ENCODE data around the gene DOCK9. TPM values are rescaled to one million over a fixed set of nuclear protein-coding genes. Genes with fewer than 3 reads are reported as not detected.

Gene DOCK9
- total RNA-seq, 1 donor from 2014 or later: 25.5 TPM

- H3K4me1 Mint-ChIP-seq: no peaks in the 10 kb centered on the region
Measured at GRCh38 chr13:98983182-98983581, 5.3 kb upstream of the DOCK9 start.

DNA sequence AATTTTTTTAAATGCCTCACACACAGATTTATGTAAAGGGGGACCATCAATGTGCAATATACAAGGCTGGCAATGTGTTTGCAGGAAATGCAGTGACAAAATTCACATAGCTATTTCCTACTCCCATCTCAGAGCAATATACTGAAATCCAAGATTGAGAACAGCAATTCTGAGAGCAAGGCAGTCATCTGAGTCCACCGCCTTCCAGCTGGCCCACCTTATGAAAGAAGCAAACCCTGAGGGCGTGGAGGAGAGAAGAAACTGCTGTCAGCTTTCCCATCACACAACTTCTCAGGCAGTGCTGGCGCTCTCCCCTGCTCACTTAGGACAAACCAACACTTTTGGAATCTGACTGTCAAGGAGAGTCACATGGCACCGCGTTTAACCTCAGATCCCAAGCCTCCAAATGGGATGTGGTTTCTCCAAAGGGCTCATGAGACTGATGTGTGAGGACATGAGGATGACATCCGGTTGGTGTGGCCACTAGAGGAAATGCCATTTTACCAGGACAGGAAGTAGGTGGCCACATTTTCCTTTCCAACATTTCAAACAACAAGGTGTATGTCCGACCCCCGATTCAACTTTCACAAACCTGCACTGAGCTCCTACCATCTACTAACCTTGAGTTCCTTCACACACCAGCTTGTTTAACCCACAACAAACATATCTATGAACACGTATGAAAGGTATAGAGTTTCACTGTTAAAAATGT lies 3.7 kb upstream of the DOCK9 start:
- ChIA-PET CTCF (no interaction called here), POLR2A (no interaction called here)
- H3K4me1 Mint-ChIP-seq: no peaks in the 10 kb centered on the region
- H3K27me3 Mint-ChIP-seq: no peaks in the 10 kb centered on the region
- no peak for DNase-seq
- H3K36me3 Mint-ChIP-seq (ENCODE audit: low read depth): no peaks in the 10 kb centered on the region
- intact Hi-C loops (cut with micrococcal nuclease): no loop called here
- H3K27ac Mint-ChIP-seq: no peak overlapping the region
- TF ChIP-seq CTCF (IDR thresholded peaks at IDR 0.05): no peak
- no peaks in the 10 kb centered on the region for H3K9me3 Mint-ChIP-seq
- no peak overlapping the region for H3K4me3 Mint-ChIP-seq
- ATAC-seq (ENCODE audit: low read depth): no peak

More at GRCh38 chr13:98983182-98983581, 5.3 kb upstream of the DOCK9 start:
- ATAC-seq (ENCODE audit: low read depth): no peak
- intact Hi-C loops (cut with micrococcal nuclease): no loop called here
- no peaks in the 10 kb centered on the region for H3K27me3 Mint-ChIP-seq
- no peaks in the 10 kb centered on the region for H3K9me3 Mint-ChIP-seq
- DNase-seq: no peak
- H3K4me3 Mint-ChIP-seq: no peak overlapping the region
- POLR2A ChIA-PET: no interaction called here
- TF ChIP-seq CTCF (IDR thresholded peaks at IDR 0.05): no peak
- CTCF ChIA-PET: no interaction called here
- no peak overlapping the region for H3K27ac Mint-ChIP-seq
- H3K36me3 Mint-ChIP-seq (ENCODE audit: low read depth): no peaks in the 10 kb centered on the region

- ChIA-PET POLR2A (no interaction called here), CTCF (no interaction called here)
- DNase-seq (no peak), ATAC-seq (ENCODE audit: low read depth) (no peak)
- no peak overlapping the region for H3K4me3 Mint-ChIP-seq
- H3K27me3 Mint-ChIP-seq: no peaks in the 10 kb centered on the region
- H3K36me3 Mint-ChIP-seq (ENCODE audit: low read depth): no peaks in the 10 kb centered on the region
- H3K27ac Mint-ChIP-seq: no peak overlapping the region
- H3K4me1 Mint-ChIP-seq: peaks cover 16% of the 10 kb centered on the region
- intact Hi-C loops (cut with micrococcal nuclease): no loop called here
- TF ChIP-seq CTCF (IDR thresholded peaks at IDR 0.05): no peak
- H3K9me3 Mint-ChIP-seq: no peaks in the 10 kb centered on the region
Measured at GRCh38 chr13:98979012-98979660, 1.3 kb upstream of the DOCK9 start.

- H3K27ac Mint-ChIP-seq: no peak overlapping the region
- no peak for TF ChIP-seq CTCF (IDR thresholded peaks at IDR 0.05)
- intact Hi-C loops (cut with micrococcal nuclease): no loop called here
- H3K9me3 Mint-ChIP-seq: no peaks in the 10 kb centered on the region
- no peaks in the 10 kb centered on the region for H3K27me3 Mint-ChIP-seq
- POLR2A ChIA-PET: no interaction called here
- CTCF ChIA-PET: no interaction called here
- H3K36me3 Mint-ChIP-seq (ENCODE audit: low read depth): no peaks in the 10 kb centered on the region
- H3K4me3 Mint-ChIP-seq: no peak overlapping the region
- DNase-seq (no peak), ATAC-seq (ENCODE audit: low read depth) (no peak)
- H3K4me1 Mint-ChIP-seq: peaks cover 22% of the 10 kb centered on the region
Measured at GRCh38 chr13:98978280-98978679, 416 bp upstream of the DOCK9 start.

- Mint-ChIP-seq H3K4me1 (peaks cover 22% of the 10 kb centered on the region), H3K9me3 (no peaks in the 10 kb centered on the region), H3K27me3 (no peaks in the 10 kb centered on the region), H3K27ac (no peak overlapping the region), H3K4me3 (no peak overlapping the region), H3K36me3 (ENCODE audit: low read depth) (no peaks in the 10 kb centered on the region)
- ChIA-PET CTCF (no interaction called here), POLR2A (no interaction called here)
- intact Hi-C loops (cut with micrococcal nuclease): no loop called here
- no peak for ATAC-seq (ENCODE audit: low read depth)
- TF ChIP-seq CTCF (IDR thresholded peaks at IDR 0.05): no peak
- no peak for DNase-seq
Measured at GRCh38 chr13:98976941-98977340, 923 bp downstream of the DOCK9 start.
